Neural cell (in vitro differentiated cells): ENCODE measurements around the gene TMSB4X. TPM values are rescaled to one million over a fixed set of nuclear protein-coding genes. Genes with fewer than 3 reads are reported as not detected.

Experiments used
- H2AFZ ChIP-seq: fragments of 200-600, 300-800 bp; sonication (generic), shearing (Covaris generic); 2 replicates; pipeline ENCODE4 v1.6.0; 2014; ENCODE audit warnings: low read depth, mild to moderate bottlenecking, antibody characterized with exemption, low read length, moderate library complexity
- H3F3A ChIP-seq: fragments of 200-600 bp; shearing (Covaris generic); 2 replicates; pipeline ENCODE4 v1.6.1; 2016; ENCODE audit warnings: mild to moderate bottlenecking, moderate library complexity, mixed read lengths, antibody characterized with exemption, low read length; ENCODE audit not compliant: insufficient read depth, poor library complexity, severe bottlenecking
- H3K27ac ChIP-seq: fragments of 200-600, 300-800 bp; sonication (generic), shearing (Covaris generic); 2 replicates; pipeline ENCODE4 v1.5.1; 2014; ENCODE audit warnings: mild to moderate bottlenecking, low read length, moderate library complexity
- H3K27me3 ChIP-seq: fragments of 300-800, 200-600 bp; sonication (generic), shearing (Covaris generic); 2 replicates; pipeline ENCODE4 v1.6.0; 2014; ENCODE audit warnings: mild to moderate bottlenecking, low read depth, low read length, moderate library complexity; ENCODE audit not compliant: insufficient read depth
- H3K36me3 ChIP-seq: fragments of 300-800, 200-600 bp; sonication (generic), shearing (Covaris generic); 2 replicates; pipeline ENCODE4 v1.5.1; 2014; ENCODE audit warnings: mild to moderate bottlenecking, antibody characterized with exemption, low read length, moderate library complexity; ENCODE audit not compliant: insufficient read depth
- H3K4me2 ChIP-seq: fragments of 300-800, 200-600 bp; sonication (generic), shearing (Covaris generic); 2 replicates; pipeline ENCODE4 v1.6.0; 2014; ENCODE audit warnings: mild to moderate bottlenecking, low read length
- H3K4me3 ChIP-seq: fragments of 300-800, 200-600 bp; sonication (generic), shearing (Covaris generic); 2 replicates; pipeline ENCODE4 v1.5.1; 2014; ENCODE audit warnings: mild to moderate bottlenecking, low read length, moderate library complexity
- H3K79me2 ChIP-seq: fragments of 200-600 bp; shearing (Covaris generic); replicated peaks from 2 replicates; pipeline ENCODE4 v1.6.0; 2014; ENCODE audit warnings: mild to moderate bottlenecking, low read length, moderate library complexity; ENCODE audit not compliant: insufficient read depth
- H3K9ac ChIP-seq: fragments of 300-800, 200-600 bp; sonication (generic), shearing (Covaris generic); 2 replicates; pipeline ENCODE4 v1.6.1; 2016; ENCODE audit warnings: mild to moderate bottlenecking, low read length, mixed read lengths
- H3K9me2 ChIP-seq: fragments of 200-600 bp; shearing (Covaris generic); 2 replicates; pipeline ENCODE4 v1.6.1; 2016; ENCODE audit warnings: mild to moderate bottlenecking, low read length, mixed read lengths; ENCODE audit not compliant: insufficient read depth
- H3K9me3 ChIP-seq: fragments of 200-600, 300-800 bp; sonication (generic), shearing (Covaris generic); 2 replicates; pipeline ENCODE4 v1.6.1; 2016; ENCODE audit warnings: mild to moderate bottlenecking, mixed run types, low read length, moderate library complexity, mixed read lengths
- H4K20me1 ChIP-seq: fragments of 200-600 bp; shearing (Covaris generic); 2 replicates; pipeline ENCODE4 v1.6.1; 2016; ENCODE audit warnings: mild to moderate bottlenecking, mixed run types; ENCODE audit not compliant: insufficient read depth
- CTCF ChIP-seq: fragments of 450-650 bp; IDR thresholded peaks from 2 replicates; pipeline ENCODE4 v1.5.1; 2014; ENCODE audit warnings: antibody characterized with exemption, mild to moderate bottlenecking, moderate library complexity; ENCODE audit not compliant: poor library complexity, severe bottlenecking
- EP300 ChIP-seq: fragments of 450-650 bp; conservative IDR thresholded peaks from 2 replicates; pipeline ENCODE4 v1.6.1; 2014; ENCODE audit warnings: antibody characterized with exemption, mild to moderate bottlenecking, moderate library complexity; ENCODE audit not compliant: poor library complexity, severe bottlenecking
- EZH2 ChIP-seq: fragments of 200-600, 300-800 bp; shearing (Covaris generic), sonication (generic); IDR thresholded peaks from 2 replicates; pipeline ENCODE4 v1.6.1; 2014; ENCODE audit warnings: antibody characterized with exemption, low read length, borderline replicate concordance, mild to moderate bottlenecking; ENCODE audit not compliant: insufficient read depth, poor library complexity, severe bottlenecking
- MXI1 ChIP-seq: fragments of 450-650 bp; conservative IDR thresholded peaks from 2 replicates; pipeline ENCODE4 v1.6.1; 2014; ENCODE audit warnings: antibody characterized with exemption, mild to moderate bottlenecking; ENCODE audit not compliant: poor library complexity, severe bottlenecking
- POLR2AphosphoS5 ChIP-seq: IDR thresholded peaks from 2 replicates; pipeline ENCODE4 v1.6.1; 2012
- RAD21 ChIP-seq: fragments of 450-650 bp; conservative IDR thresholded peaks from 2 replicates; pipeline ENCODE4 v1.6.1; 2014; ENCODE audit warnings: antibody characterized with exemption, mild to moderate bottlenecking, moderate library complexity
- REST ChIP-seq: IDR thresholded peaks from 2 replicates; pipeline ENCODE4 v1.6.1; 2012; ENCODE audit warnings: borderline replicate concordance
- SMC3 ChIP-seq: fragments of 450-650 bp; conservative IDR thresholded peaks from 2 replicates; pipeline ENCODE4 v1.6.1; 2014; ENCODE audit warnings: antibody characterized with exemption, mild to moderate bottlenecking, moderate library complexity; ENCODE audit not compliant: poor library complexity
- TAF1 ChIP-seq: IDR thresholded peaks from 2 replicates; pipeline ENCODE4 v1.6.1; 2012; ENCODE audit warnings: low read depth
- polyA plus RNA-seq: library from polyadenylated mRNA; depleted of rRNA; stranded (reverse); fragments of >200 nt; gene quantifications from 2 replicates; pipeline ENCODE4 v1.2.3, GENCODE V29; 2014

Gene TMSB4X
- polyA plus RNA-seq, 1 donor from 2014 or later, result 11,381 TPM

GRCh38 chrX:12958059-12958458 is 16.9 kb upstream of the TMSB4X start:
- Histone ChIP-seq H3K9ac (no peak overlapping the region), H3K9me3 (no peaks in the 10 kb centered on the region), H3K4me2 (no peak overlapping the region), H3K27ac (no peak overlapping the region), H3K27me3 (no peaks in the 10 kb centered on the region), H2AFZ (no peak overlapping the region), H3K79me2 (no peaks in the 10 kb centered on the region), H3F3A (no peaks in the 10 kb centered on the region), H3K4me3 (no peak overlapping the region), H4K20me1 (no peaks in the 10 kb centered on the region), H3K36me3 (no peaks in the 10 kb centered on the region), H3K9me2 (no peaks in the 10 kb centered on the region)
- TF ChIP-seq EP300 (no peak), REST (no peak), EZH2 (no peak), MXI1 (no peak), POLR2AphosphoS5 (no peak), RAD21 (no peak), TAF1 (no peak), CTCF (no peak), SMC3 (no peak)

- H2AFZ ChIP-seq, result no peak overlapping the region
- no peaks in the 10 kb centered on the region for H3F3A ChIP-seq
- no peak overlapping the region for H3K27ac ChIP-seq
- H3K36me3 ChIP-seq, result no peaks in the 10 kb centered on the region
- no peaks in the 10 kb centered on the region for H3K9me2 ChIP-seq
- no peaks in the 10 kb centered on the region for H3K27me3 ChIP-seq
- H3K9ac ChIP-seq, result no peak overlapping the region
- no peaks in the 10 kb centered on the region for H3K79me2 ChIP-seq
- H3K4me2 ChIP-seq, result no peak overlapping the region
- H3K4me3 ChIP-seq, result no peak overlapping the region
- TF ChIP-seq REST, result no peak
- TF ChIP-seq TAF1, result no peak
- TF ChIP-seq EP300, result no peak
- TF ChIP-seq CTCF, result no peak
- no peaks in the 10 kb centered on the region for H4K20me1 ChIP-seq
- H3K9me3 ChIP-seq, result no peaks in the 10 kb centered on the region
Measured at GRCh38 chrX:12958461-12958860, 16.4 kb upstream of the TMSB4X start.
